Lower leg skin (tissue), 3 donors: ENCODE measurements around the gene C14orf119.

Source experiments
- CTCF ChIP-seq, 3 donors: fragments of 450-650 bp; IDR thresholded peaks; one replicate each; pipeline ENCODE4 v1.5.1; 2016; ENCODE audit warnings: antibody characterized with exemption in 3 of 3, mild to moderate bottlenecking in 3 of 3, moderate library complexity in 2 of 3
- POLR2A ChIP-seq, 2 donors: fragments of 450-650 bp; IDR thresholded peaks; one replicate each; pipeline ENCODE4 v1.6.1; 2016 to 2017; ENCODE audit warnings: antibody characterized with exemption in 2 of 2, mild to moderate bottlenecking in 1 of 2, moderate library complexity in 1 of 2

- TF ChIP-seq CTCF (IDR thresholded peaks at IDR 0.05) (no peak), POLR2A (IDR thresholded peaks at IDR 0.05) (no peak)
Observed at GRCh38 chr14:23089498-23090253, 5.6 kb upstream of the C14orf119 start.
